ENCODE data around the gene GPD2. TPM values are rescaled to one million over a fixed set of nuclear protein-coding genes. Genes with fewer than 3 reads are reported as not detected.

GPD2 gene
- total and polyA plus RNA-seq, 12 donors, result 3.7 to 20.9 (median 14.3) TPM

GRCh38 chr2:156548413-156548812 is 112.2 kb downstream of the GPD2 start:
- Histone ChIP-seq H3K4me3 (no peak overlapping the region), H3K4me1 (no peaks in the 10 kb centered on the region), H3K27ac (no peak overlapping the region), H3K36me3 (peaks cover 0 to 27% (median 0%) of the 10 kb centered on the region in 9 donors), H3K27me3 (no peaks in the 10 kb centered on the region), H3K9me3 (no peaks in the 10 kb centered on the region)
- TF ChIP-seq CTCF (IDR thresholded peaks at IDR 0.05), result no peak
- intact Hi-C loops (cut with DNase I), result no loop called here
- ATAC-seq (no peak), DNase-seq (no peak)
- WGBS, 2 donors, result 64 to 94% methylated on average over 3 of the region's 3 CpGs

- Histone ChIP-seq H3K27ac (no peak overlapping the region), H3K27me3 (no peaks in the 10 kb centered on the region), H3K36me3 (peaks cover 0 to 42% (median 0%) of the 10 kb centered on the region in 9 donors), H3K9me3 (no peaks in the 10 kb centered on the region), H3K4me1 (no peaks in the 10 kb centered on the region), H3K4me3 (no peak overlapping the region)
- intact Hi-C loops (cut with DNase I), result no loop called here
- DNase-seq (no peak), ATAC-seq (no peak)
- no peak for TF ChIP-seq CTCF (IDR thresholded peaks at IDR 0.05)
These were observed 117.7 kb downstream of the GPD2 start for GRCh38 chr2:156553714-156554442.

- intact Hi-C loops (cut with DNase I), result loop anchor here in 3 of 10 donors (10.0 kb wide), 3 partner anchors 127 to 217 kb away; partner anchors contain the start of gene GPD2 (in 1 of the 3)
These were observed 125.1 kb downstream of the GPD2 start for GRCh38 chr2:156561326-156561725.

GRCh38 chr2:156562124-156562523 is 125.9 kb downstream of the GPD2 start:
- no peaks in the 10 kb centered on the region for H3K27me3 ChIP-seq
- H3K27ac ChIP-seq, result no peak overlapping the region
- ATAC-seq (peak in 3 of 8 donors; percentile 44 to 50 (median 45)), DNase-seq (peak in 1 of 2 donors; percentile 4)
- H3K4me3 ChIP-seq, result no peak overlapping the region
- 35 to 36% methylated on average over 1 of the region's 1 CpG for WGBS, 2 donors
- no peak for TF ChIP-seq CTCF (IDR thresholded peaks at IDR 0.05)
- H3K36me3 ChIP-seq, result peaks cover 0 to 38% (median 0%) of the 10 kb centered on the region in 9 donors
- intact Hi-C loops (cut with DNase I), result loop anchor here in 3 of 10 donors (10.0 kb wide), 3 partner anchors 127 to 217 kb away; partner anchors contain the start of gene GPD2 (in 1 of the 3)
- H3K4me1 ChIP-seq, result peaks cover 0 to 18% (median 6%) of the 10 kb centered on the region in 9 donors
- H3K9me3 ChIP-seq, result no peaks in the 10 kb centered on the region

More at GRCh38 chr2:156561326-156561725, 125.1 kb downstream of the GPD2 start:
- no peaks in the 10 kb centered on the region for H3K9me3 ChIP-seq
- TF ChIP-seq CTCF (IDR thresholded peaks at IDR 0.05), result no peak
- ATAC-seq (no peak), DNase-seq (no peak)
- H3K36me3 ChIP-seq, result peaks cover 0 to 37% (median 0%) of the 10 kb centered on the region in 9 donors
- H3K4me3 ChIP-seq, result no peak overlapping the region
- WGBS, 2 donors, result 83 to 86% methylated on average over 3 of the region's 3 CpGs
- H3K27ac ChIP-seq, result no peak overlapping the region
- H3K27me3 ChIP-seq, result no peaks in the 10 kb centered on the region
- H3K4me1 ChIP-seq, result peaks cover 0 to 18% (median 6%) of the 10 kb centered on the region in 9 donors
